ENCODE measurements around the gene SLC35B3.

SLC35B3 gene

DNA sequence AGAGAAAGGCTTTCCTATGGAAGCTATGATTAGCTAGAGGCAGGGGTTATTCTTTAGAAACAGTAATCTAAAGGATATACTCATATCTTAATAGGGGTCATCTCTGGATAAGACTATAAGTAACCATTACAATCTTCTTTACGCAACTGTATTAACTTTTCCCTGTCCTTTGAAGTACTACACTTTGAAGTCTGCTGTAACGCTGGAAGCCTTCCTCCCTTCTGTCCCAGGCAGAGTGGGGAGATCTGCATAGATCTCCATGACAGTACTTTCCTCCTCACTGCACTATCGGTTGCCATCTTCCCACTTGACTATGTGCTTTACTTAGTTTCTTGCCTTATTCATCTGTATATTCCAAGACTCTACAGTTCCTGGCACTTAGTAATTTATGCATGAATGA, 20.1 kb downstream of the SLC35B3 start:
- peak; percentile 3 for DNase-seq (ENCODE audit: low read depth, low spot score)

DNA sequence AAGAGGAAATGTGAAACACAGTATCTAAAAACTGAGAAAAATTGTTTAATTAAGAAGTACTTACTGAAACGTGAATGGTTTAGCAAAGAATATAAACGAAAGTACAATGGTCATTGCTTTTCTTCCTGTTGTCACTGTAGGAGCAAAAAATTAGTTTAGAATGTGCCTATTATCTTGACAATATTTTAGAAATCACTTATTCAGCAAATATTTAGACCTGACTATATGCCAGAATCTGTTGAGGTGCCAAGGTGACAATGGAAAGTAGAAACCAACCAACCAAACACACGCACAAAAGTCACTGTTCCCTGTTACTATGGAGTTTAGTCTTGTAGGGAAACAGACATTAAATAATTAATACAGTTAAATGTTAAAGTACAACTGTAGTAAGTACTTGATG, 20.5 kb downstream of the SLC35B3 start:
- no peak for DNase-seq (ENCODE audit: low read depth, low spot score)

DNA sequence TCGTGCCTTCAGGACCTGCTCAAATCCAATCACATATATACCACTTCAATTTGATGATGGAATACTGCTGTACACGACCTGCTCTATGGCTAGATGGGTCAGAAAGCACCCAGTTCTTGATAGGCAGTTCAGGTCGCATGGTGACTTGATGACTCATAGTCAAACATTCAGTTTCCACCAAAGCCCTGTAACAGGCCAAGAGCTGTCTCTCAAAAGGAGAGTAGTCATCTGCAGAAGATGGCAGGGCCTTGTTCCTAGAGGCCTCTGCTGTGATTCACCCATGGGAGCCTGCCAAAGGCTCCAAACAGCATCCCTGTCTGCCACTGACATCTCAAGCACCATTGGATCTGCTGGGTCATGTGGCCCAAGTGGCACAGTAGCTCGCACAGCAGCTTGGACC, 29.4 kb downstream of the SLC35B3 start:
- peak; percentile 7 for DNase-seq (ENCODE audit: low read depth, low spot score)

DNA sequence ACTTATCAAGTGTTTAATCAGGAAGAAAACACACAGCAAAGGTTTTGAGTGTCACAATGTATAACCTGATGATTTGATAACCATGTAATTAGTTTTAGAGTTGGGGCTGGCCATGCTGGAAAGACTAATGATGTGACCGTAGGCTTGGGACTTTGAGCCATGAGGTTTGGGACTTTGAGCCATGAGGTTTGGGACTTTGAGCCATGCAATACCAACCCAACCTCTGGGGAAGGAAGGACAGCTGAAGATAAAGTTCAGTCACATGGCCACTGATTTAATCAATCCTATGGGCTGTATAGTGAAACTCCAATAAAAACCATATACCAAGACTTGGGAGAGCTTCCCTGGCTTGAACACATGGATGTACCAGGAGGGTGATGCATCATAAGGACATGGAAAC, 32.8 kb downstream of the SLC35B3 start:
- DNase-seq (ENCODE audit: low read depth, low spot score) = no peak

DNA sequence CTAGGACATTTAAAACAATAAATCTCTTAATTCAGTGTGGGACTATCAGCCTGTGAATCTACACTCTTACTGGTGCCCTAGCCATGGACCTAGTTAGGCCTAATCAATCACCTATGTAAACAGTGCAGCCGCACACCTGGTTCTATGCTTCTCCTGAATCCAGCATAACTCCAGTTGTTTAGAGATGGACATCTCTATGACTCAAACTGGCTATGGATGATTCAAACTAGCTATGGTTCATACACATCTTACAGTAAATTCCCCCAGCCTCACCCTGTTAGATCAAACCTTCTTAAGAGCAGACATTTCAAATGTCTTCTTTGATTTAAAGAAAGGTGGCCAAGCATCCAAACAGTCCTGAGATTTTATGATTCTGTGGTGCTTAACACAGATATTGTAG, 34.7 kb downstream of the SLC35B3 start:
- DNase-seq (ENCODE audit: low read depth, low spot score) = no peak

DNA sequence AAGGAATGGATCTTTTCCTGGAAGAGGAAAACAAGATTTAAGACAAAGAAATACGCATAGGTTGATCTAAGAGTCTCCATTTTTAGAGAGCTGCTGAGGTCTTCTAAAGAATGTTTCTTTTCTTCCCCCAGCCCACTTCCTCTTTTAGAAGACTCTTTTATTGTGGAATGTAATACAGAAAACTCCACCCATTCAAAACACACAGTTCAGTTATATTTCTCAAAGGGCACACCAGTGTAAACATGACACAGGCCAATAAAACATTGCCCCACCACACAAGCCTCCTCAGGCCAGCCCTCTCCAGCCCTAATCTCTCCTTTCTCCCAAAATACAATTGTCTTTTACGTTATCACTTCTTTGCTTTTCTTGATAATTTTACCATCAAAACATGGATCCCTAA, 42.8 kb downstream of the SLC35B3 start:
- DNase-seq (ENCODE audit: low read depth, low spot score) = no peak

DNA sequence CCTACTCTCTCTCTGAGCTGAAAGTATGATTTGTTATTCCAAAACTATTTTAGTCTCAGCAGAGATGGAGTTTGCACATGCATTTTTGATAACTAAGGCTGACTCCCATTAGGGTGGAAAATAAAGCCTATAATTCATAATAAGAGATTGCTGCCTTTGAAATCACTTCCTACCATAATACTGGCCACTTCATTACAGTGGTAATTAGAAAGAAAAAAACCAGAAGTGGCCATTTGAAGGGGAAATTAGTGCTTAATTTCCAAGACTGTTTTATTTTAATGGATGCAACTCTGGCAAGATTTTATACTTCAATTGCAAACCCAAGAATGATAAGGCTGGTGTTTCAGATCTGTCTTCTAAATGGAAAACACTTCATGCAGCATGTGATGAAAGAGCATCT, 43.4 kb downstream of the SLC35B3 start:
- DNase-seq (ENCODE audit: low read depth, low spot score) = no peak

DNA sequence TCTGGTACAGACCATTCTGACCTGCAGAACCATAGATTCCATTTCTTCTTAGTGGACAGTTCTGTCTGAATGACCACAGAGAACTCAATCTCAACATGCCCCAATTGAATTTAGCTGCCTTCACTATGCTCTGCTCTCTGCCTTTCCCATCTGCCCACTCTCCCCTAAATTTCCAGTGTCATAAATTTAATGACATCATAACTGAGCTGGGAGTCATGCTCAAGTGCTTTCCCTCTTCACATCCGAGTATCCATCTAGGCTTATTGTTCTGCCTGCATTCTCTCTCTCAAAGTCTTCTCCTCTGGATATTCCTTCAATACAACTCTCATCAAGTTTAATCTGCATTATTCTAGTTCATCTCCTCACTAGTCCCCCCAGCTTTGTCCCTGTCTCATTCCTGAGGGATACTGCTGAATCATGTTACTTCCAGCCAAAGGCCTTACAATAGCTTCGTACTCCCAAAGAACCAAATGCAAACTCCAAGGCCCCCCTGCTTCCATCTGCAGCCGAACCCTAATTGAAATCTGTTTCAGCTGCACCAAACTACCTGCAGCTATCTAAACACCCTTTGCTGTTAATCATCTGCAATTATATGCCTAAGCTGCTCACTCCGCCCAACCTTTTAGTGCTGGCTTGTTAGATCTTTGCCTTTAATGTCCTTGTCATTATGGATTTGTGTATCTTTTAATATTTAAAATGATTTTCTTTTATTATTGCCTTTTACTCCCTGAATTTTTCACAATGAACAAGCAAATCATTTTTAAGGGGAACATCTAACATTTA, 46.1 kb downstream of the SLC35B3 start:
- no peak for DNase-seq (ENCODE audit: low read depth, low spot score)

DNA sequence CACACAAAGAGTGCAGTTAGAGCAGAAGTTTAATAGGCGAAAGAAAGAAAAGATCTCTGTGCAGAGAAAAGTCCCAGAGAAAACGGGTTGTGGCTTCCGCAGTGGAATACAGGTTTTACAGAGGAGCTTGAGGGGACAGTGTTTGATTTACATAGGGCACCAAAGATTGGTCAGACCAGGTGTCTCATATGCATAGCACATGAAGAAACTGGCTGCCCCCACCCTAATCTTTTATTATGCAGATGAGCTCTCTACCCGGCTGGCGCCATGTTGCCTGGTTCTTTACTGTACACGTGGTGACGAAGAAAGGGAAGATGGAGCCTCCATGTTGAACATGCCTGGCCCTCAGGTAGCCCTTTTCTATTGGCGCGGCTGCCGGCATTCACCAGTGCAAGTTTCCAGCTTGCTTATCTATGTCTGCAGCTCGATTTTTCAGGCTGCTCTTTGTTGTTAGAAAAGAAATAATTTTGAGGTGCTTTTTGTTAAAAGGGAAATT, 47.4 kb downstream of the SLC35B3 start:
- DNase-seq (ENCODE audit: low read depth, low spot score) = no peak

DNA sequence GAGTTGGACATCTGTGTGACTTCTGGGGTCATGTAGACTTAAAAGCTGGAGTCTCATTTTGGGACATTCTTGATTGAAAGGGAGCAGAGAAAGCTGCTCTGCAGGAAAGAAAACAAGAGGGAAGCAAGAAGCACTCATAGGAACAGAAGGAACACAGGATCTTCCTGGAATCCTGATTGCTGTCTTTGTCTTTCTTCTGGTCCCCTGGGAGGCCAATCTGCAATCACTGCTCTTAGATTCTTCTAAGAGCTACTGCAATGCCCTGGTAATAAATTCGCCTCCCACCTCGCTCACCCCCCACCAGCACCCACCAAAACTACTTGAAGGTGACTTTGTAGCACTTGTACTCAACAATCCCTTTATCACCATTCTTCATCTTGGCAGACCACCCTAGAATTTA, 51.8 kb downstream of the SLC35B3 start:
- no peak for DNase-seq (ENCODE audit: low read depth, low spot score)

DNA sequence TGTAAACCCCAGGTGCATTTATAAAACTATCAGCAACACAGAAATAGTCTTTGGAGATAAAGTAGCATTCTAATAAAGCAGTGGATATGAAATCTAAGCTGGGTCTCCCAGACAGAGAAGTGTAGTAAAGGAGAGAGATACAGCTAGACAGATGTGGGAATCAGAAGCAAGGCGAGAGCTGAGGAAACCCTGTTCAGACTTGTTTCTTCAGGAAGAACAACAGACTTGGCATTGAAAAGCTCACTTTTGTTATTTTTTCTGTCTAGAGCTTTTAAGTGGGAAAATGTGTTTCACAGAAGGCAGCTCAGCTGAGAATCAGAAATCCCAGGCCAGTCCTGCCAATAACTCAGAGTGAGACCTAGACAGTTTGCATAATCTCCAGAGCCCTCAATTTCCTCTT, 52.9 kb downstream of the SLC35B3 start:
- no peak for DNase-seq (ENCODE audit: low read depth, low spot score)

DNA sequence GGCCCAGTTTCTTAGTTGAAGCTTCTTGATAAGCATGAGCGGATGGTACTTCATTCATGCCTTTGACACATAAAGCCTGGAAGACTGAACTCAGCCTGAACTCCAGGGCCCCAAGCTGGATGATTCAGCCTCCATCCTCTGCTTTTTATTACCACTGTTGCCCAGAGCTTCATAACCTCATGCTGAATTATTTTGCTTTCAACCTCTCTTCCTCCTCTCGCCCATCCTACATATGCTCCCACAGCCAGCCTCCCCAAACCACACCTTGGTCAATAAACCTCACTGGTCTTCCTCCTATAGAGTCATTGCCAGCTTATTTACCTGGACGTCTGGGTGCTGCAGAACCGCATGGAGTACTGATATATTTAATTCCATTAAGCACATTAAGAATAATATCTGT, 59.4 kb downstream of the SLC35B3 start:
- no peak for DNase-seq (ENCODE audit: low read depth, low spot score)
